HEK293T (cell line): Measurements from ENCODE around the gene AMELX.

ENCODE experiments used
- CTCF ChIA-PET: fragments of 350-600 bp; formaldehyde crosslinking; extraction: SDS; loops from one replicate; lab custom pipeline; 2021; ENCODE audit warnings: antibody characterized with exemption, inconsistent platforms; lab: Yijun Ruan, JAX
- POLR2A ChIA-PET: fragments of 350-600 bp; formaldehyde crosslinking; extraction: SDS; loops from one replicate; lab custom pipeline; 2020; ENCODE audit warnings: antibody characterized with exemption, inconsistent platforms; lab: Yijun Ruan, JAX
- DNase-seq: peaks from one replicate; pipeline ENCODE4 v3.0.0; 2012; ENCODE audit warnings: mixed read lengths; ENCODE audit errors: extremely low spot score
- ARNT ChIP-seq: fragments of 450-650 bp; IDR thresholded peaks from 2 replicates; pipeline ENCODE4 v1.6.1; 2017; ENCODE audit warnings: mild to moderate bottlenecking
- BHLHE40 ChIP-seq: fragments of 450-650 bp; IDR thresholded peaks from 2 replicates; pipeline ENCODE4 v1.6.1; 2016; ENCODE audit warnings: mild to moderate bottlenecking, moderate library complexity, borderline replicate concordance
- CTBP1 ChIP-seq: fragments of 450-650 bp; IDR thresholded peaks from 2 replicates; pipeline ENCODE4 v1.6.1; 2016; ENCODE audit warnings: borderline replicate concordance
- ELF4 ChIP-seq: fragments of 450-650 bp; IDR thresholded peaks from 2 replicates; pipeline ENCODE4 v1.6.1; 2017; ENCODE audit warnings: antibody characterized with exemption
- FOXA1 ChIP-seq: fragments of 450-650 bp; IDR thresholded peaks from 2 replicates; pipeline ENCODE4 v1.6.1; 2016; ENCODE audit warnings: mild to moderate bottlenecking
- FOXK2 ChIP-seq: fragments of 450-650 bp; IDR thresholded peaks from 2 replicates; pipeline ENCODE4 v1.6.1; 2016; ENCODE audit warnings: mild to moderate bottlenecking
- FOXM1 ChIP-seq: fragments of 450-650 bp; IDR thresholded peaks from 2 replicates; pipeline ENCODE4 v1.6.1; 2017; ENCODE audit warnings: mild to moderate bottlenecking, borderline replicate concordance
- HDGF ChIP-seq: fragments of 450-650 bp; IDR thresholded peaks from 2 replicates; pipeline ENCODE4 v1.6.1; 2017; ENCODE audit warnings: antibody characterized with exemption, borderline replicate concordance
- L3MBTL2 ChIP-seq: fragments of 450-650 bp; conservative IDR thresholded peaks from 2 replicates; pipeline ENCODE4 v1.6.1; 2016; ENCODE audit warnings: mild to moderate bottlenecking
- LEF1 ChIP-seq: fragments of 450-650 bp; IDR thresholded peaks from 2 replicates; pipeline ENCODE4 v1.6.1; 2017; ENCODE audit warnings: mild to moderate bottlenecking, borderline replicate concordance
- NFRKB ChIP-seq: fragments of 450-650 bp; IDR thresholded peaks from 2 replicates; pipeline ENCODE4 v1.6.1; 2016; ENCODE audit warnings: mild to moderate bottlenecking, moderate library complexity
- PKNOX1 ChIP-seq: fragments of 450-650 bp; IDR thresholded peaks from 2 replicates; pipeline ENCODE4 v1.6.1; 2016
- SP1 ChIP-seq: fragments of 450-650 bp; IDR thresholded peaks from 2 replicates; pipeline ENCODE4 v1.6.1; 2017
- SUZ12 ChIP-seq: fragments of 450-650 bp; IDR thresholded peaks from 2 replicates; pipeline ENCODE4 v1.6.1; 2016; ENCODE audit warnings: mild to moderate bottlenecking
- TARDBP ChIP-seq: fragments of 450-650 bp; IDR thresholded peaks from 2 replicates; pipeline ENCODE4 v1.6.1; 2016
- ZNF384 ChIP-seq: fragments of 450-650 bp; IDR thresholded peaks from 2 replicates; pipeline ENCODE4 v1.6.1; 2016

Gene AMELX

GRCh38 chrX:11342673-11343072, 49.5 kb downstream of the AMELX start:
- POLR2A ChIA-PET = no interaction called here
- CTCF ChIA-PET = no interaction called here
- DNase-seq = no peak
- TF ChIP-seq ZNF384 (no peak), FOXA1 (no peak), FOXM1 (no peak), FOXK2 (no peak), CTBP1 (no peak), ELF4 (no peak), TARDBP (no peak), NFRKB (no peak), L3MBTL2 (no peak), SP1 (no peak), ARNT (no peak)

- CTCF ChIA-PET = no interaction called here
- DNase-seq = no peak
- no peak for TF ChIP-seq ZNF384
- no peak for TF ChIP-seq PKNOX1
- POLR2A ChIA-PET = no interaction called here
Measured at GRCh38 chrX:11346121-11346682, 53.0 kb downstream of the AMELX start.

GRCh38 chrX:11347300-11347699, 54.1 kb downstream of the AMELX start:
- TF ChIP-seq SP1 (no peak), BHLHE40 (no peak), HDGF (no peak), FOXM1 (no peak), ARNT (no peak)
- ChIA-PET POLR2A (no interaction called here), CTCF (no interaction called here)

GRCh38 chrX:11349020-11349419, 55.8 kb downstream of the AMELX start:
- POLR2A ChIA-PET = no interaction called here
- CTCF ChIA-PET = no interaction called here
- DNase-seq = no peak
- TF ChIP-seq TARDBP (no peak), NFRKB (no peak), FOXM1 (no peak), ARNT (no peak)

More at GRCh38 chrX:11347300-11347699, 54.1 kb downstream of the AMELX start:
- DNase-seq = no peak

GRCh38 chrX:11349661-11350337, 56.6 kb downstream of the AMELX start:
- no peak for DNase-seq
- CTCF ChIA-PET = no interaction called here
- POLR2A ChIA-PET = no interaction called here
- TF ChIP-seq L3MBTL2 = no peak
- no peak for TF ChIP-seq FOXA1
- TF ChIP-seq CTBP1 = no peak
- TF ChIP-seq ELF4 = no peak
- TF ChIP-seq TARDBP = no peak
- no peak for TF ChIP-seq SP1
- no peak for TF ChIP-seq FOXK2
- TF ChIP-seq FOXM1 = no peak
- TF ChIP-seq LEF1 = no peak
- TF ChIP-seq SUZ12 = no peak
- no peak for TF ChIP-seq ARNT
